Naive thymus-derived CD4-positive, alpha-beta T cell (primary cell): Measurements from ENCODE around the gene MBNL3. TPM values are rescaled to one million over a fixed set of nuclear protein-coding genes. Genes with fewer than 3 reads are reported as not detected.
A peak's percentile ranks its signal among the peaks of the same experiment; 100 is the strongest.

Source experiments
- ATAC-seq: fragments of 150-1000 bp; cut with Tn5 transposase; 2 replicates; pipeline ENCODE4 v1.10.0; 2021; ENCODE audit warnings: mild to moderate bottlenecking, moderate library complexity
- CTCF ChIA-PET: fragments of 350-600 bp; sonication (Branson Sonifier 250); formaldehyde crosslinking; loops from one replicate; lab custom pipeline; 2021; ENCODE audit warnings: antibody characterized with exemption; lab: Charles Lee
- POLR2A ChIA-PET: fragments of 350-600 bp; sonication (Branson Sonifier 250); formaldehyde crosslinking; loops from one replicate; lab custom pipeline; 2021; ENCODE audit warnings: antibody characterized with exemption, inconsistent platforms; lab: Charles Lee
- DNase-seq, 9 donors: peaks; one replicate each; pipeline versions ENCODE4 v3.0.0 to v3.0.0-alpha.2; 2020 to 2022; ENCODE audit warnings: mixed read lengths in 1 of 9
- H3K27ac ChIP-seq: one replicate; pipeline ENCODE4 v1.7.0; 2013; ENCODE audit warnings: mild to moderate bottlenecking, low read depth, low read length, moderate library complexity
- H3K27me3 ChIP-seq, 2 donors: one replicate each; pipeline ENCODE4 v1.7.0; 2013; ENCODE audit warnings: low read length in 2 of 2, mild to moderate bottlenecking in 2 of 2, moderate library complexity in 2 of 2; ENCODE audit not compliant: control insufficient read depth in 2 of 2, insufficient read depth in 2 of 2
- H3K36me3 ChIP-seq, 3 experiments: 1 replicate in 2 of 3; 2 replicates in 1 of 3; pipeline ENCODE4 v1.7.0; 2013; ENCODE audit warnings: low read length in 3 of 3, mild to moderate bottlenecking in 3 of 3, moderate library complexity in 1 of 3; ENCODE audit not compliant: insufficient read depth in 3 of 3, control insufficient read depth in 2 of 3
- H3K4me1 ChIP-seq, 2 donors: one replicate each; pipeline ENCODE4 v1.7.0; 2013; ENCODE audit warnings: low read length in 2 of 2, mild to moderate bottlenecking in 2 of 2, moderate library complexity in 1 of 2; ENCODE audit not compliant: control insufficient read depth in 2 of 2, insufficient read depth in 2 of 2
- H3K4me3 ChIP-seq: 2 replicates; pipeline ENCODE4 v1.7.0; 2013; ENCODE audit warnings: mild to moderate bottlenecking, low read length
- H3K9me3 ChIP-seq, 3 experiments: 1 replicate in 2 of 3; 2 replicates in 1 of 3; pipeline ENCODE4 v1.7.0; 2013; ENCODE audit warnings: low read length in 3 of 3; ENCODE audit not compliant: control insufficient read depth in 2 of 3
- H3K27ac Mint-ChIP-seq, 9 donors: one replicate each; pipeline ENCODE4 v1.8.0; 2020 to 2022; ENCODE audit warnings: mixed read lengths in 9 of 9, mild to moderate bottlenecking in 8 of 9, moderate library complexity in 5 of 9, inconsistent platforms in 2 of 9
- H3K27me3 Mint-ChIP-seq, 5 donors: one replicate each; pipeline ENCODE4 v1.8.0; 2021 to 2022; ENCODE audit warnings: mixed read lengths in 5 of 5, mild to moderate bottlenecking in 1 of 5
- H3K36me3 Mint-ChIP-seq, 5 donors: one replicate each; pipeline ENCODE4 v1.8.0; 2020 to 2022; ENCODE audit warnings: mixed read lengths in 5 of 5, mild to moderate bottlenecking in 3 of 5, inconsistent platforms in 1 of 5
- H3K4me1 Mint-ChIP-seq, 7 donors: one replicate each; pipeline ENCODE4 v1.8.0; 2020 to 2022; ENCODE audit warnings: mixed read lengths in 7 of 7, mild to moderate bottlenecking in 3 of 7, inconsistent platforms in 1 of 7
- H3K4me3 Mint-ChIP-seq, 10 donors: one replicate each; pipeline ENCODE4 v1.8.0; 2020 to 2022; ENCODE audit warnings: mild to moderate bottlenecking in 10 of 10, mixed read lengths in 10 of 10, moderate library complexity in 6 of 10, inconsistent platforms in 2 of 10
- H3K9me3 Mint-ChIP-seq, 11 donors: one replicate each; pipeline ENCODE4 v1.8.0; 2020 to 2022; ENCODE audit warnings: mixed read lengths in 11 of 11, mild to moderate bottlenecking in 4 of 11, inconsistent platforms in 1 of 11, moderate library complexity in 1 of 11
- intact Hi-C, 2 donors: fragments of 100-400 bp; cut with micrococcal nuclease; formaldehyde crosslinking; loops; one replicate each; pipeline ENCODE4 v1.15.1; 2023
- polyA plus RNA-seq, 2 donors: library from polyadenylated mRNA; unstranded; fragments of 300-500 nt; fragmentation: Illumina TruSeq; gene quantifications; one replicate each; pipeline ENCODE4 v1.2.3, GENCODE V29; 2021
- total RNA-seq, 6 experiments: library from RNA in 5 of 6; stranded (reverse) in 5 of 6; gene quantifications; 1 replicate in 5 of 6; 2 replicates in 1 of 6; pipeline ENCODE4 v1.2.3 and lab custom pipeline; 2021 to 2026

The MBNL3 gene
- total and polyA plus RNA-seq, 7 experiments from 2014 or later: 20.8 to 38.5 (median 29.7) TPM

DNA sequence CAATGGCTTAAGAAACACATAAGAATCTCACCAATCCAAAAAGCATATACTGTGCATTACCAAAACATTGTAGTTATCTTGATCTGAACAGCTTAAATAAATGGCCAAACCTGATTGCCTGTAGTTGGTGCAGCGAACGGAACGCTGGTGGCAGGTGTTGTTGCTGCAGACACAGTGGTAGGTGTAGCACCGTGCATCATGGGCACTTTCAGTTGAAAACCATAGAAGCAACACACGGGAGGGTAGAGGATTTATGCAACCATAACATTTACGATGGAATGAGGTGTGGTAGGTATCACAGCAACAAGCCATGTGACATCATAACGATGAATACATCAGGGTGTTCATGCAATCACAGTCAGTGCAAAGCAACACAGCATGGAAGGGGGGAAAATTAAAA lies 106.8 kb downstream of the MBNL3 start:
- ATAC-seq (no peak), DNase-seq (no peak)
- Histone ChIP-seq H3K9me3 (no peaks in the 10 kb centered on the region), H3K4me1 (no peaks in the 10 kb centered on the region), H3K4me3 (no peak overlapping the region), H3K27ac (no peak overlapping the region), H3K36me3 (no peaks in the 10 kb centered on the region), H3K27me3 (no peaks in the 10 kb centered on the region)
- ChIA-PET POLR2A (no interaction called here), CTCF (no interaction called here)
- H3K4me3 Mint-ChIP-seq: no peak overlapping the region
- H3K9me3 Mint-ChIP-seq: no peaks in the 10 kb centered on the region
- H3K36me3 Mint-ChIP-seq: peaks cover 0 to 14% (median 3%) of the 10 kb centered on the region in 5 donors
- no peak overlapping the region for H3K27ac Mint-ChIP-seq
- H3K4me1 Mint-ChIP-seq: peaks cover 0 to 1% (median 0%) of the 10 kb centered on the region in 7 donors
- no peaks in the 10 kb centered on the region for H3K27me3 Mint-ChIP-seq
- intact Hi-C loops: no loop called here

DNA sequence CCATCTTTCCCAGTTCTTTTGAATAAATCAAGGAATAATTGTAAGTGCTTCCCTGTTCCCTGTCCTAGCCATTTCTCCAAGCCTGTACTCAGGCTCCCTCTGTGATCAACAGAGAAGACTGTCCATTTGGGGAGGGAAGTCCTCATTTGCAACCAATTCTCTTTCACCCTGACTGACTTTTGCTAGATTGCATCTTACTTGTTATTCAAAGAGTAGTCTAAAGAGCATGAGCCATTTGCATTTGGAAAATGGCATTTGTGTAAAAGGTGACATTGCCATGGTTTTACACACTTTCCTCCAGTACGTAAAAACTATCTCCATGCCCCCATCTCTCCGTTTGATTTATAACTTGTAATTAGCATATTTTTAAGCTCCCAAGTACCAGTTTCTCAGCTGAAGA lies 110.6 kb downstream of the MBNL3 start:
- ChIA-PET POLR2A (no interaction called here), CTCF (no interaction called here)
- H3K27me3 Mint-ChIP-seq: no peaks in the 10 kb centered on the region
- peaks cover 0 to 14% (median 3%) of the 10 kb centered on the region in 5 donors for H3K36me3 Mint-ChIP-seq
- no peak overlapping the region for H3K4me3 Mint-ChIP-seq
- Histone ChIP-seq H3K27ac (no peak overlapping the region), H3K27me3 (no peaks in the 10 kb centered on the region), H3K9me3 (no peaks in the 10 kb centered on the region), H3K36me3 (no peaks in the 10 kb centered on the region), H3K4me3 (no peak overlapping the region), H3K4me1 (no peaks in the 10 kb centered on the region)
- ATAC-seq (no peak), DNase-seq (no peak)
- H3K27ac Mint-ChIP-seq: no peak overlapping the region
- no peaks in the 10 kb centered on the region for H3K4me1 Mint-ChIP-seq
- intact Hi-C loops: no loop called here
- no peaks in the 10 kb centered on the region for H3K9me3 Mint-ChIP-seq

DNA sequence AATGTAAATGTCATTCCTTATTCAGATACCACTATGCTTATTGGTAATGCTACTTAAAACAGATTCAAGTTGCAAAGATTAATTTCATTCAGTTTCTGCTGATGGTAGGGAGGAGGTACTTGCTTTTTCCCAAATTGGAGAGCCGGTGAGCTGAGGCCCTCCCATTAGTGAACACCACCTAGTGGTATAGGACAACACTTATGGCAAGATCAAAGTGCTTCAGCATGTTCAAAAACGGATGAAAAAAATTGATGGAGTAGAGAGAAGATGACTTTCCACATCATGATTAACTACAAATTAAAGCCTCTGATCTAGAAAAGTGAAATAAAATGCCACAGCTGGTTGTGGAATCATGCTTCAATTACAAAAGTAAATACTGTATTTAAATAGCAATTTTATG lies 112.9 kb downstream of the MBNL3 start:
- H3K27me3 Mint-ChIP-seq: no peaks in the 10 kb centered on the region
- ATAC-seq (no peak), DNase-seq (no peak)
- no peak overlapping the region for H3K4me3 ChIP-seq
- intact Hi-C loops: no loop called here
- H3K27me3 ChIP-seq: no peaks in the 10 kb centered on the region
- no peaks in the 10 kb centered on the region for H3K9me3 Mint-ChIP-seq
- no peak overlapping the region for H3K27ac Mint-ChIP-seq
- H3K36me3 Mint-ChIP-seq: peaks cover 0 to 4% (median 0%) of the 10 kb centered on the region in 5 donors
- H3K36me3 ChIP-seq: no peaks in the 10 kb centered on the region
- no peak overlapping the region for H3K27ac ChIP-seq
- ChIA-PET CTCF (no interaction called here), POLR2A (no interaction called here)
- H3K9me3 ChIP-seq: no peaks in the 10 kb centered on the region
- H3K4me1 ChIP-seq: no peaks in the 10 kb centered on the region
- no peak overlapping the region for H3K4me3 Mint-ChIP-seq
- H3K4me1 Mint-ChIP-seq: no peaks in the 10 kb centered on the region

DNA sequence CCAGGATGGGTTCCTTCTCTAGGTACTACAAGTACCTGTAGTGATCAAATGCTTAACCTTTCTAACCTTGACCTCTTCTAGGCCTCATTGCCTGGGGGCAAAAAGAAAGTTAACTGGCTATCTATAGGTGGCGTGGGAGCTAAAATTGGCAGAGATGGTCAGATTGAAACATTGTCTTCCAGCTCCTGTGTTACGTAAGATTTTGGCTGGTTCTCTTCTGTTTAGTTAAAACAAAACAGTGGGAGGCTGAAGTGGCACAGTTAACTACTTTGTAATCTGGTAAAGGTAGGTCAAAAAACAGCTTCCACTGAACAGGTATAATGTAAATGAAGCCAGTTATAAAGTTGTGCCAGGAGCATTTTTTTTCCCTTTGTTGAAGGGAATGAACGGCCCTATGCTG lies 115.2 kb downstream of the MBNL3 start:
- H3K36me3 ChIP-seq: no peaks in the 10 kb centered on the region
- H3K36me3 Mint-ChIP-seq: no peaks in the 10 kb centered on the region
- H3K27me3 Mint-ChIP-seq: no peaks in the 10 kb centered on the region
- H3K9me3 ChIP-seq: no peaks in the 10 kb centered on the region
- H3K4me1 ChIP-seq: no peaks in the 10 kb centered on the region
- H3K4me1 Mint-ChIP-seq: no peaks in the 10 kb centered on the region
- POLR2A ChIA-PET: no interaction called here
- H3K9me3 Mint-ChIP-seq: no peaks in the 10 kb centered on the region
- no peak overlapping the region for H3K27ac ChIP-seq
- no peak overlapping the region for H3K4me3 Mint-ChIP-seq
- H3K27ac Mint-ChIP-seq: no peak overlapping the region
- H3K27me3 ChIP-seq: no peaks in the 10 kb centered on the region
- no peak overlapping the region for H3K4me3 ChIP-seq
- intact Hi-C loops: no loop called here
- CTCF ChIA-PET: interaction anchor here (0.6 to 0.7 kb wide), 2 partner anchors 16 to 126 kb away, joined by 3 to 8 read pairs; no protein-coding TSS in a partner anchor
- ATAC-seq: no peak
- no peak for DNase-seq

DNA sequence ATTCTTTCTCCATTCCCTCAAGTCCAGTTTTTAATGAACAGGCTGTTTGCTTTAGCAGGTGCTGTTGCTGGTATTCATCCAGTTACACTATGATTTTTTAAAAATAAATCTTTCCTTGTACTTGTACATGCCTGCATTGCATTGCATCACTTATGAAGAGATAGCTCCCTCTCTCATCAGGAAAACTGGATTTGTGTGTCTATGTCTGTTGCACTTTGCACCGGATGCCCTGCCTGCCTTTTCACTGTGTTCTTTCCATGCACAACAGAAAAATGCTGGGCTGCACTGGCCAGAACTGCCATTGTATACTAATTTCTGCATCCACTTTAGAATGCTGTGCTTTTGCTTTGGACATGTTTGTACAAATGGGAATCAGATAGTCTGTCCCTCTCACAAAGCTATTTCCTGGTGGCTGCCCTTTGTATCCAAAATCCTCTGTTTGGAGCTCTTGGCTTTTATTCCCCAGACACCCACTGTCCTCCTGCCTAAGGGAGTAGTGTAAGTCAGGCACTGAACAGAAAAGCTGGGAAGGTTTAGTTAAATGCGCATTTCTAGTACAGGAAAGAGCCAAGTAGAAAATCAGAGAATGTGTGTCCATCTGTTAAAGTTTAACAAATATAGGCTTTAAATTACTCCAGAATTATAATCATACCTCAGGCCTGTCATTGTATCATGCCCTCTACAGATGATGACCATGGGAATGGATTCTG lies 119.1 kb downstream of the MBNL3 start:
- Histone ChIP-seq H3K4me3 (no peak overlapping the region), H3K27me3 (no peaks in the 10 kb centered on the region), H3K4me1 (no peaks in the 10 kb centered on the region), H3K9me3 (no peaks in the 10 kb centered on the region), H3K27ac (no peak overlapping the region), H3K36me3 (no peaks in the 10 kb centered on the region)
- DNase-seq (no peak), ATAC-seq (no peak)
- peaks cover 0 to 2% (median 0%) of the 10 kb centered on the region in 7 donors for H3K4me1 Mint-ChIP-seq
- H3K4me3 Mint-ChIP-seq: no peak overlapping the region
- intact Hi-C loops: no loop called here
- peak overlapping the region in 1 of 9 donors; percentile 65 for H3K27ac Mint-ChIP-seq
- POLR2A ChIA-PET: no interaction called here
- CTCF ChIA-PET: no interaction called here
- H3K36me3 Mint-ChIP-seq: no peaks in the 10 kb centered on the region
- no peaks in the 10 kb centered on the region for H3K27me3 Mint-ChIP-seq
- peaks cover 0 to 2% (median 0%) of the 10 kb centered on the region in 11 donors for H3K9me3 Mint-ChIP-seq

DNA sequence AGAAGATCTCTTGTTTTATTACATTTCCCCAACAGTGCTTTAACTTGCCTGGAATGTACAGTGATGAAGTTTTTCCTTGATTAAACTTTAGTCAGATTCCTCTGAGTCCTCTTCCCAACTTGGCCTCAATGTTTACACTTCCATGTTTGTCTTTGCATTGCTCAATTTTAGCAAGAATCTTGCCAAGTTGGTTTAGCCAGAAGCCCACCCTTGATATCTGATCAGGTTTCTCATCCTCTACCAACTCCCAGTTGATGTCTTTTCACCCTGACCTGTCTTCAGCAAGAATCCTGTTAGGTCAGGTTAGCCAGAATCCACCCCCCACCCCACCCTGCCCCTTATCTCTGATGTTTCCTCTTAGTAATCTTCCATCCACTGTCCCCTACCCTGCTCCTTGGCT lies 120.9 kb downstream of the MBNL3 start:
- Histone ChIP-seq H3K9me3 (no peaks in the 10 kb centered on the region), H3K27me3 (no peaks in the 10 kb centered on the region), H3K4me1 (no peaks in the 10 kb centered on the region), H3K4me3 (no peak overlapping the region), H3K36me3 (no peaks in the 10 kb centered on the region), H3K27ac (no peak overlapping the region)
- POLR2A ChIA-PET: no interaction called here
- H3K4me1 Mint-ChIP-seq: peaks cover 0 to 4% (median 0%) of the 10 kb centered on the region in 7 donors
- H3K4me3 Mint-ChIP-seq: no peak overlapping the region
- CTCF ChIA-PET: interaction anchor here (0.7 kb wide), 1 partner anchor 123 kb away, joined by 3 read pairs; no protein-coding TSS in a partner anchor
- DNase-seq (no peak), ATAC-seq (no peak)
- no peak overlapping the region for H3K27ac Mint-ChIP-seq
- intact Hi-C loops: no loop called here
- peaks cover 0 to 4% (median 0%) of the 10 kb centered on the region in 5 donors for H3K36me3 Mint-ChIP-seq
- H3K27me3 Mint-ChIP-seq: no peaks in the 10 kb centered on the region
- H3K9me3 Mint-ChIP-seq: peaks cover 0 to 4% (median 0%) of the 10 kb centered on the region in 11 donors

DNA sequence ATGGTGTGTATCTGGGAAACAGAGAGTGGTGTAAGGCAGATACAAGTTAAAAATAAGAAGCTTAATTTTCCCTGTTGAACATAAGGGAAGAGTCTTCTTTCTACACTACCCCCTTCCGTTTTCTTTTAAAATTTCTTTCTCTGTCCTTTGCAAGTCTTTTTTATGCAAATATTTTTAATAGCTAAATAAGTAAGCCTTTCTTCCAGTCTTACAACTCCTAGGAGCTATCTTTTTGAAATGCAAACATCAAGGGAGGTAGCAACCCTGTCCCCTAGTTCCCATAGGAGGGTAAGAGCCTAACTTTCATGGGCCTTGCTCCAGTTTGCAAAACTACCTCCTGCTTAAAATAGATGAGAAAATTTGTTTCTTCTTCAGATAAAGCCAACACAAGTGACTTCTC lies 121.5 kb downstream of the MBNL3 start:
- Mint-ChIP-seq H3K36me3 (peaks cover 0 to 4% (median 0%) of the 10 kb centered on the region in 5 donors), H3K4me3 (no peak overlapping the region), H3K9me3 (peaks cover 0 to 5% (median 1%) of the 10 kb centered on the region in 11 donors), H3K4me1 (peaks cover 0 to 4% (median 0%) of the 10 kb centered on the region in 7 donors), H3K27ac (no peak overlapping the region), H3K27me3 (no peaks in the 10 kb centered on the region)
- no peaks in the 10 kb centered on the region for H3K9me3 ChIP-seq
- DNase-seq: no peak
- H3K36me3 ChIP-seq: no peaks in the 10 kb centered on the region
- no peak overlapping the region for H3K4me3 ChIP-seq
- no peak overlapping the region for H3K27ac ChIP-seq
- ATAC-seq: no peak
- ChIA-PET CTCF (no interaction called here), POLR2A (no interaction called here)
- H3K27me3 ChIP-seq: no peaks in the 10 kb centered on the region
- intact Hi-C loops: no loop called here
- H3K4me1 ChIP-seq: no peaks in the 10 kb centered on the region
